Fibroblast of lung (primary cell): ENCODE results near the gene PRCC. TPM values are rescaled to one million over a fixed set of nuclear protein-coding genes. Genes with fewer than 3 reads are reported as not detected.

ENCODE experiments used
- DNase-seq, 2 donors: peaks; one replicate each; pipeline versions ENCODE4 v3.0.0 to v3.0.0-alpha.2; 2010; ENCODE audit warnings: low read depth in 2 of 2
- H2AFZ ChIP-seq: 2 replicates; pipeline ENCODE4 v1.5.1; 2012; ENCODE audit warnings: low read length, control low read depth, inconsistent platforms
- H3K27ac ChIP-seq: 2 replicates; pipeline ENCODE4 v1.5.1; 2011; ENCODE audit warnings: low read length, control low read depth; ENCODE audit not compliant: insufficient read depth
- H3K27me3 ChIP-seq: 2 replicates; pipeline ENCODE4 v1.5.1; 2011; ENCODE audit warnings: mild to moderate bottlenecking, low read length; ENCODE audit not compliant: control insufficient read depth, insufficient read depth
- H3K36me3 ChIP-seq: 2 replicates; pipeline ENCODE4 v1.5.1; 2011; ENCODE audit warnings: low read length; ENCODE audit not compliant: control insufficient read depth, insufficient read depth
- H3K4me1 ChIP-seq: 2 replicates; pipeline ENCODE4 v1.5.1; 2011; ENCODE audit warnings: low read length; ENCODE audit not compliant: control insufficient read depth, insufficient read depth; ENCODE audit errors: extremely low read depth
- H3K4me2 ChIP-seq: 2 replicates; pipeline ENCODE4 v1.5.1; 2011; ENCODE audit warnings: low read length, control low read depth; ENCODE audit not compliant: insufficient read depth; ENCODE audit errors: extremely low read depth
- H3K4me3 ChIP-seq, 4 experiments: fragments of 200-600 bp in 1 of 4; sonication (generic) in 1 of 4; replicated peaks in 1 of 4; 2 replicates each; pipeline ENCODE4 v1.5.1; 2011 to 2016; ENCODE audit warnings: low read length in 4 of 4, low read depth in 3 of 4, mild to moderate bottlenecking in 3 of 4, control low read depth in 2 of 4, inconsistent platforms in 1 of 4, mixed read lengths in 1 of 4; ENCODE audit not compliant: insufficient read depth in 1 of 4; ENCODE audit errors: control extremely low read depth in 1 of 4
- H3K79me2 ChIP-seq: 2 replicates; pipeline ENCODE4 v1.5.1; 2012; ENCODE audit warnings: mild to moderate bottlenecking, low read length, inconsistent platforms; ENCODE audit not compliant: control insufficient read depth, insufficient read depth
- H3K9ac ChIP-seq: 2 replicates; pipeline ENCODE4 v1.5.1; 2011; ENCODE audit warnings: mild to moderate bottlenecking, low read length, control low read depth; ENCODE audit not compliant: insufficient read depth
- H3K9me3 ChIP-seq: 2 replicates; pipeline ENCODE4 v1.5.1; 2012; ENCODE audit warnings: low read depth, low read length; ENCODE audit not compliant: control insufficient read depth, insufficient read depth
- H4K20me1 ChIP-seq: 2 replicates; pipeline ENCODE4 v1.5.1; 2011; ENCODE audit warnings: low read length; ENCODE audit not compliant: control insufficient read depth, insufficient read depth; ENCODE audit errors: extremely low read depth
- CTCF ChIP-seq, 2 donors: IDR thresholded peaks in 1 of 2; conservative IDR thresholded peaks in 1 of 2; 1 replicate in 1 of 2; 2 replicates in 1 of 2; pipeline ENCODE4 v1.5.1; 2011 to 2012; ENCODE audit warnings: low read length in 2 of 2, control low read depth in 1 of 2, inconsistent platforms in 1 of 2, low read depth in 1 of 2, mild to moderate bottlenecking in 1 of 2
- EZH2 ChIP-seq: IDR thresholded peaks from 2 replicates; pipeline ENCODE4 v1.5.1; 2012; ENCODE audit warnings: low read length, control low read depth, mild to moderate bottlenecking; ENCODE audit errors: missing control alignments
- polyA plus RNA-seq, 2 donors: library from polyadenylated mRNA; depleted of rRNA in 1 of 2; stranded (reverse) in 1 of 2; unstranded in 1 of 2; fragments of >200 nt; gene quantifications; 2 replicates each; pipeline ENCODE4 v1.2.1, GENCODE V29; 2011 to 2012; ENCODE audit warnings: missing spikeins in 1 of 2
- total RNA-seq: library from RNA; depleted of rRNA; stranded (reverse); fragments of >200 nt; gene quantifications from 2 replicates; pipeline ENCODE4 v1.2.1, GENCODE V29; 2014

Gene PRCC
- total and polyA plus RNA-seq, 2 donors (not counting 1 experiment from before 2014, with no cell fraction given), result 13.2 to 52.0 TPM

- TF ChIP-seq CTCF (conservative IDR thresholded peaks at IDR 0.05 in 1 of 2, IDR thresholded peaks at IDR 0.05 in 1 of 2; ENCODE audit: low read depth in 1 of 2, low read length in 2 of 2) (no peak), EZH2 (no peak)
- Histone ChIP-seq H3K4me3 (peak within 1 kb of the TSS; percentile 84 to 100 (median 94)), H3K79me2 (peaks cover 57% of the 10 kb centered on the region), H3K27me3 (no peaks in the 10 kb centered on the region), H3K4me2 (peak within 1 kb of the TSS; percentile 97), H4K20me1 (no peaks in the 10 kb centered on the region), H3K4me1 (peaks cover 24% of the 10 kb centered on the region), H3K9me3 (no peaks in the 10 kb centered on the region), H3K27ac (peak within 1 kb of the TSS; percentile 100), H3K9ac (peak within 1 kb of the TSS; percentile 99), H2AFZ (peak within 1 kb of the TSS; percentile 86), H3K36me3 (peaks cover 12% of the 10 kb centered on the region)
- peak; percentile 77 to 78 for DNase-seq
These were observed 39.3 kb upstream of the PRCC start, which contains the start of gene METTL25B for GRCh38 chr1:156727926-156728598. METTL25B (plus strand) TSS chr1:156728469; CDS start chr1:156729105, 636 bp downstream.

- peak within 1 kb of the TSS; percentile 99 for H3K9ac ChIP-seq
- peak within 1 kb of the TSS; percentile 86 for H2AFZ ChIP-seq
- H3K4me1 ChIP-seq, result peaks cover 24% of the 10 kb centered on the region
- no peaks in the 10 kb centered on the region for H3K9me3 ChIP-seq
- H3K79me2 ChIP-seq, result peaks cover 49% of the 10 kb centered on the region
- H3K4me3 ChIP-seq, result peak within 1 kb of the TSS; percentile 84 to 100 (median 94)
- H4K20me1 ChIP-seq, result no peaks in the 10 kb centered on the region
- peaks cover 7% of the 10 kb centered on the region for H3K36me3 ChIP-seq
- H3K27me3 ChIP-seq, result no peaks in the 10 kb centered on the region
- peak; percentile 99 for DNase-seq
- H3K4me2 ChIP-seq, result peak within 1 kb of the TSS; percentile 97
- H3K27ac ChIP-seq, result peak within 1 kb of the TSS; percentile 100
- no peak for TF ChIP-seq EZH2
- TF ChIP-seq CTCF (conservative IDR thresholded peaks at IDR 0.05 in 1 of 2, IDR thresholded peaks at IDR 0.05 in 1 of 2; ENCODE audit: low read depth in 1 of 2, low read length in 2 of 2), result no peak
These were observed 38.5 kb upstream of the PRCC start, which contains the start of gene ISG20L2 for GRCh38 chr1:156728599-156729462. ISG20L2 (minus strand) TSS chr1:156728766; CDS start chr1:156727652, 1,114 bp downstream.

- TF ChIP-seq CTCF (conservative IDR thresholded peaks at IDR 0.05 in 1 of 2, IDR thresholded peaks at IDR 0.05 in 1 of 2; ENCODE audit: low read depth in 1 of 2, low read length in 2 of 2) (no peak), EZH2 (no peak)
- Histone ChIP-seq H3K27ac (no peak overlapping the region), H3K9ac (no peak overlapping the region), H4K20me1 (no peaks in the 10 kb centered on the region), H3K27me3 (no peaks in the 10 kb centered on the region), H3K79me2 (peaks cover 4% of the 10 kb centered on the region), H3K4me3 (no peak overlapping the region), H3K36me3 (peaks cover 10% of the 10 kb centered on the region), H2AFZ (no peak overlapping the region), H3K4me2 (no peak overlapping the region), H3K9me3 (no peaks in the 10 kb centered on the region), H3K4me1 (peaks cover 2% of the 10 kb centered on the region)
- DNase-seq, result no peak
These were observed 33.2 kb upstream of the PRCC start for GRCh38 chr1:156733989-156734584.
